Measurements from ENCODE around the gene KCNJ11.

The KCNJ11 gene

DNA sequence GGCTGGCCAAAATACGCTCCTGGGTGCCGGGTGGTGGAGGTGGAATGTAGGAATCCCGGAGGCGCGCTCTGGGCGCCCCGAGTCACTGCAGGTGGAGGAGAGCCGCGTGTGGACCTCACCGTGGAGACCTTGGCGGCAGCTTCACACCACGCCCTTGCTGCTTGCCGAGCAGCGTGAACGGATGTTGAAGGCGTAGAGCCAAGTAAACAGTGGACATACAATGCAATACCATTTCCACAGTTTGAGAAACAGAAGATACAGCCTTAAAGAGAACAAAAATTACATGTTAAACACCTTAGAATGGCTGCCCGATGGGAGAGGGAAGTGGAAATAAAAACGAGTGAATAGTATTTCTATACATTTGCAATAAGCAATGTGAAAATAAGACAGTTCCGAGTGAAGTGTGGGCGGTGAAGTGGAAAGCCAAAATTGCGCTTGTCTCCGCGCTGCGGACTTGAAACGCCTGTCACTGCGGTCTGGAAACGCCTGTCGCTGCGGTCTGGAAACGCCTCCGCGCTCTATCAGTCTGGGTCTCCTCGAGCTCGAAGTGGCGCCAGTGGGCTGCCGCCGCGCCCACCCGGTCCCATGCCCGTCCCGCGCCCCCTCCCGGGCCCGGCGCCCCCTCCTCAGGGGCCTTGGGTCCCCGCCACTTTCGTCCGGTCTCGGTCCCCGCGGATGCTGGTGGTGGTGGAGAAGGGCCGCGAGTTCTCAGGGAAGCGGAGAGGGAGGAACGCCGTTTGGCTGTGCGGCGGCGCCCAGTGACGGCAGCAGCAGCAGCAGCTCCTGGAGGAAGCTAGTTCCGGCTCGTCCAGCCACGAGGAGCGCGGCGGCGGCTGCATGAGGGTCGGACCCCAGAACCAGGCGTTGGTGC lies 35.3 kb downstream of the KCNJ11 start:
- FAIRE-seq: no peak

DNA sequence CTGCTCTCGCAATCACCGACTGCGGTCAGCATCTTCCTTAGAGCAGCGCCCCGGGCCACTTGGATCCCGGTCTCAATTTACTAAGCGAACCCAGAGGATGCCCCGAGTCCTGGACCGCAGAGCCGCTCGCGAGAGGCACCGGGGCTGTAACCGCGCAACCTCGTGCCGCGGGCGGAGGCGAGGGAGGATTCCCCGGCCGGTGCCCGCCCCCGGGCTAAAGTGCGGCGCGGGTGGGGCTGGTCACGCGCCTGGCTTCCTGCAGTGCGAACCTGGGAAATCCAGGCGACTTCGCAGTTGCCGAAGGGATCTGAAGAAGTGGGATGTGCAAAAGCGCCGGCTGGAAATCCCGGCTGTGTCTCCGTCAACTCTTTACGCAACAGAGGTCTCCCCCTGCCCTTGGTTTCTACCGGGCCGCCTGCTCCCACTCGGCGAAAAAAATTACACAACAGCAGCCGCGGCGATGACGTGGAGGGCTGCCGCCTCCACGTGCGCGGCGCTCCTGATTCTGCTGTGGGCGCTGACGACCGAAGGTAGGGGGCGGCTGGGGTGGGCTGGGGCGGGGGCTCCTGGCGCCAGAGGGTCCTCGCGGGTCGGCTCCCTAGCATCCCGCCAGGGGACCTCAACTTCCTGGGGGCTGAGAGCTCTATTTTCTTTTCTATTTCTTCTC lies 36.8 kb downstream of the KCNJ11 start, which contains the start of gene NCR3LG1:
Gene NCR3LG1 (plus strand): TSS at position 291 of the 667 bp plus-strand sequence. CDS start 170 bp downstream, at position 461.
- FAIRE-seq: no peak

- no peak for FAIRE-seq
Observed at GRCh38 chr11:17351172-17351509, 37.3 kb downstream of the KCNJ11 start.

DNA sequence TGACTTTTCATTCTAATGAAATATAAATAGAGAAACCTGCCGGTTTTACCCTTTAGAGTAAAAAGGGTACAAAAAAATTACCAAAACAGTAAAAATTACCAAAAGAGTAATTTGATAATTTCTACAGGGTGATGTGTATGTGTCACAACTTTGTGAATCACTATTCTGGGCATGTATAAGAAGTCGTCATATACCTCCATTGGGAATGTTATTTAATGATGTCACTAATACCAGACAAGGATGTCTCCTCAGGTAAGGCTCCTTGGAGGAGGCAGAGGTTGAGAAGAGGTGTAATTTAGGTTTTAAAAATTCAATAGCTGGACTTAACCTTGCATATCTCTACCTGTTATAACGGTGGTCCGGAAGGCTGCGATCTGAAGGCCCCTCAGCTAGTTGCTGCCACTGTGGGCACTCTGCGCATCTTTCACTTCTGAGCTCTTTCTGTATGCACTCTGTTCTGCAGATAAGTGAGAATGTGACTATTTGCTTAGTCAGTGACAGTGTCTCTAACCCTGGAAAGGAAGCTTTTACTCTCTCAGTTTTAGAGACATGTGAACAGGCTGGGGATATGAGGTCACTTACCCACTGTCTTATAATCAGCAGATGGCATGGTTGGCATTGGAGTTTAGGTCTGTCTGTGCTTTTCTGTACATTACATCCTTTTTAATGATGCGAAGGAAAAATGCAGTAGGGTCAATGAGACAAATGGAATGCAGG lies 37.8 kb downstream of the KCNJ11 start:
- FAIRE-seq: no peak

DNA sequence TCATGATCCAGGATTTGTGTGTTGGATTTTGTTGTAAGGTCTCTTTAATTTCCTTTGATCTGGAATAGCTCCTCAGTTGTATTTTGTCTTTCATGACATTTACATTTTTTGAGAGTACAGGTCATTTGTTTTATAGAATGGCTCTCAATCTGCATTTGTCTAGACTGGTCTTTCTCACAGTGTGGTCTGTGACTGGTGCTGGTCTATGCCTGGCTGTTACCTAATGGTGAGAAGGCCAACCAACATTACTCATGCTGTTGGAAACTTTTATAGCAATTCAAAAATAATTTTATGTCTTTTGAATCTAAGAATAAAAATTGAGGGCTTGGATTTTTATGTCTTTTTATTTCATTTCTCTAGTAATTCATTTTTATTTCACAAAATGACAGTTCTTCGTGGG lies 40.8 kb downstream of the KCNJ11 start:
- FAIRE-seq: no peak

GRCh38 chr11:17343907-17344306 lies 44.6 kb downstream of the KCNJ11 start:
- FAIRE-seq: no peak

DNA sequence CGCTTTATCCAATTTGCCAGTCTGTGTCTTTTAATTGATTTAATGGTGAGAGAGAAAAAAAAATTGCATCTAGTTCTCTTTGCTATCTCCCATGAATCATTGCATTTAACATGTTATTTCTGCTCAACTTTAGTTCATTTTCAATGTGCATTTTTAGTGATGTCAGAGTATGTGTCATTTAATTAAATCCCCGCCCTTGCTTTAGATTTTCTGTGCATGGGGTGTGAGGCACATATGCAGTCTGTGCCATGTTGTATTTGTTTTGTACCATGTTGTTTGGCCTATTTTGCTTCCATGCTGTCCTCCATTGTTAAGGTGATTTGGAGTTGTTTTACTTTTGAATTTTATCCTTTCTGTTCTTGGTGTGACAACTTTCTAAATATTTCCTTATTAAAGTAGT lies 45.2 kb downstream of the KCNJ11 start:
- FAIRE-seq: no peak
